Effector CD8-positive, alpha-beta T cell (primary cell): ENCODE results near the gene GALNT9.

ENCODE experiments used
- DNase-seq: peaks from one replicate; lab custom pipeline; 2025; lab: John Stamatoyannopoulos, UW

Gene GALNT9

DNA sequence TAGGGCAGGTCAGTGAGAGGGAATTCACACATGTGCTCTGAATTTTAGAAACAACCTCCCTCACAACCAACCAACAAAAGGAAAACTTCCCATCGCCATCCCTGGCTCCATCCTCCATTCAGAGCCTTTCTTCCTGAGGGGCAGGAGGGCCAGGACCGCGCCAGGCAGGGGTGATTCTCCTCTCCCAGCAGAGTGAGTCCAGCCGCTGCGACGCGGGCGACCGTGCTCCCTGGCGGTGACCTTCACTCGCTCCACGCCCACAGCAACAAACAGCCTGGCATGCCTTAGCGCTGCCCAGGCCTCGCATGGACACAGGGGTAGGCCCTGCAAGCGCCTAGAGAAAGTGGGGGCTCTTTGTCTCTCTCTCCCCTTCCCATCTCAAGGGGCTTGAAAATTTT is 3.7 kb downstream of the GALNT9 start:
- DNase-seq = no peak

GRCh38 chr12:132324841-132325732 is 4.3 kb downstream of the GALNT9 start:
- DNase-seq = no peak

DNA sequence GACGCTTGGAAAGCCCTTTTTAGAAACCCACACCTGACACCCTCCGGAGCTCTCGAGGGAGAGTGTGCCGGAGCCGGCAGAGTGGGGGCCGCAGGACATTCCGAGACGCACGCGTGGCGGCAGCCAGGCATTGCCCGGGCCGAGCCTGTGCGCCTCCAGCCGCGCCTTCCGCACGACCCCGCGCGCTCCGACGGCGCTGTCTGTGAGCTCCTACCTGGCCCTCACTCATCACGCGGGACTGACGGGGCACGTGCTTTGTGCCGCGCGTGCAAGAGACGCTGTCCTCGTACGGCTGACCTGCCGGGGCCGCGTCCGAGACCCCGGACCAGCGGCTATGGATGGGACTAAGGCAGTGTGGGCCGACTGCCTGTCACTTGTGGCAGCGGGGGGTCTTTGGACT is 5.2 kb downstream of the GALNT9 start:
- no peak for DNase-seq

DNA sequence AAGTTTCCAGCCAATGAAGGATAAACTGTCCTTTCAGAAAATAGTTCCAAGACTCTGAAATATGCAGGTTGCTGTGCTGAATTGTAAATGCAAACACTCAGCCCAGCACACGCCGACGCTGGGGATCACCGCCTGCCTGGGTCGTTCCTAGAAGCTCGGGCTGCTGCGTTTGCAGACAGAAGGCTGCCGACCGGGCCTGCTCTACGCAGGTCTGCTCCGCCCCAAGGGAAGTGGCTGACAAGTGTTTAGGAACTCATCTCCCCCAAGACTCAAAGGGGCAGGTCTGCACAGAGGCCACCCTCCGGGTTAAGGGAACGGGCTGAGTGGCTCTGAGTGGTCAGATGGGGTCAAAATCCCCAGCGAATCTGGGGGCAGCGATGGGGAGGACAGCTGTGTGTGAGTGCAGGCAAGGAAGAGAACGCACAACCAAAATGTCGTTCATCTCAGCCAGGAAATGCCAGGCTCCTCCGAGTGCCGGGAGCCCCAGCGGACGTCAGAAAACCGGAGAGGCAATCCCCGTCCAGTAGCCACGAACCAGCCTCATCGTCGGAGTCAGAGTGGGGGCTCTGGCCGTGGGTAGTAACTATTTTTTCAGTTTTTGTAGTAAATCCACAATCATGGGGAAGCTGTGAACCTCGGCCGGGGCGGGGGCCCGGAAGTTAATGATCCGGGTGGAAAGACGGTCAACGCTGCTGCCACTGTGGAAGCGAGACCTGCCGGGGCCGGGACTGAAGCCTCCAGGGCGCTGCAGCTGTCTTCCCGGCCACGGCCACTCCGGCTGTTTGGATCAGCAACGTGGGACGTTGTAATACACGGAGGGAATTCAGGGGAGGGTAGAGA is 6.0 kb downstream of the GALNT9 start:
- no peak for DNase-seq

- no peak for DNase-seq
Observed at GRCh38 chr12:132322206-132323132, 6.9 kb downstream of the GALNT9 start.

DNA sequence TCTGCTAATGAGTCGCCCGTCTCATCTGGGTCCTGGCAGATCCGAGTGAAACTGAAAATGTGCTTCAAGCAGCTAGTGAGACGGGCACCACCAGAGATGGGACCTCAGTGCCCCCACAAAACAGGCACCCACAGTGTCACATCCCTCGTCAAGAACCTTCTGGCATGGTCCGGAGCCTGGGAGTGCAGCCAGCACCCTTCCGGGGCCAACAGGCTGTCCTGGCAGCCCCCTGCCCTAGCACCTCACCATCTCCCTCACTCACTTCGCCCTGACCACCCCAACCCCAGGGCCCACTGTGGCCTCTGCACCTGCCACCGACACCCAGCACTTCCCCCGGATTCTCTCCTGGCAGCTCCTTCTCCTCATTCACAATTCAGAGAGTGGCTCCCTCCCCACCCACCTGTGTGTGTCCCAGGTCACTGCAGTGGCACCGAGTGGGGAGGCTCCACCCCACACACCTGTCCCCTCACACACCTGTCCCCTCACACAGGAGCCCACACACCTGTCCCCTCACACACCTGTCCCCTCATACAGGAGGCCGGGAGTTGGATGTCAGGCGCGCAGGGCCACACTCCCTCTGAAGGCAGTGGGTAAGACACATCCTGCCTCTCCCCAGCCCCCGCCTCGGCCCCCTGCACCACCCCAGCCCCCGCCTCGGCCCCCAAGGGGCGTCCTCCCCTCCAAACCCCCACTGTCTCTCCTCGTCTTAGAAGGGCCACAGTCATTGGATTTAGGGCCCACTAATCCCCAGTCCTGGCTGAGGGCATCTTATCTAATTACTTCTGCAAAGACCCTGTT is 7.9 kb downstream of the GALNT9 start:
- no peak for DNase-seq

DNA sequence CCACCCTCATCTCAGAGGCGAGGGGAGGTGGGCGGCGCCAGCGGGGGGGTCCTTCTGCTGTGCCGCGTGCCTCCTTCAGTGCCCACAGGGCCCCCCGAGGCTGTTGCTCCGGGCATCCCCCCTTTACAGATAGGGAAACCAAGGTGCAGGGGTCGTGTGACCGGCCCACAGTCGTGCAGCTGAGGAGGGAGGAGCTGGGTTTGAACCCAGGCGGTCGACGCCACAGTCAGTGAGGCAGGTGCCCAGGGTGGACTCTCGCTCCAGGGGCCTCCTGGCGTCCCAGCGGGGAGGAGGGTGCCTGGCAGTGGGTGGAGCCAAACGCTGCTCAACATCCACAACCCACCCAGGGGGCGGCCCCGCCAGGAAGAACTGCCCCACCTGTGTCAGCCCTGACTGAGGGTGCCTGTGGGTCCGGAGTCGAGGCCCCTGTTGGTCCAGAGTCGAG is 8.6 kb downstream of the GALNT9 start:
- DNase-seq = no peak

- no peak for DNase-seq
Observed at GRCh38 chr12:132319991-132320570, 9.3 kb downstream of the GALNT9 start.

DNA sequence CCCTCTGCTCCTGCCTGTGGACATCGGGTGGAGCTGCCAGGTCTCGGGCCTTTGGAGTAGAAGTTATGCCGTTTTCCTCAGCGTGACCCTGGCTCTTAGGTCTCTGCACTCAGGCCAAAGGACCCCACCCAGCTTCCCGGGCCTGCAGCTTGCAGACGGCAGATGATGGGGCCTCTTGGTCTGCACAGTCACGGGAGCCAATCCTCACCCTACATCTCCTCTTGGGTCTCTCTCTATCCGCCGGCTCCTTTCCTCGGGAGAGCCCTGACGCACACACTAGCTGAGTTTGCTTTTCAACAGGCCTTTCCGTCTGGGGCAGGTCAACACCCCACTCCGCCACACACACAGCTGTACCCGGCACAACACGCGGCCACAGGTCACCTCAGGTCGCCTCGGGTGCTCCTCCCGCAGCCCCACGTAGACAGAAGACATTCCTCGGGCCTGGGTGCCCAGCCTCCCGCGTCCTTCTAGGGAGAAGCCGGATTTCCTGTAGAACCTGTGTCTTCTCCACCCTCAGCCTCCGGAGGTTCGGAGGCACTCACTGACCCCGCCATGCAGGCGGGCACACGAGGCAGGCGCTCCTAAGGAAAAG is 9.9 kb downstream of the GALNT9 start:
- DNase-seq = no peak

DNA sequence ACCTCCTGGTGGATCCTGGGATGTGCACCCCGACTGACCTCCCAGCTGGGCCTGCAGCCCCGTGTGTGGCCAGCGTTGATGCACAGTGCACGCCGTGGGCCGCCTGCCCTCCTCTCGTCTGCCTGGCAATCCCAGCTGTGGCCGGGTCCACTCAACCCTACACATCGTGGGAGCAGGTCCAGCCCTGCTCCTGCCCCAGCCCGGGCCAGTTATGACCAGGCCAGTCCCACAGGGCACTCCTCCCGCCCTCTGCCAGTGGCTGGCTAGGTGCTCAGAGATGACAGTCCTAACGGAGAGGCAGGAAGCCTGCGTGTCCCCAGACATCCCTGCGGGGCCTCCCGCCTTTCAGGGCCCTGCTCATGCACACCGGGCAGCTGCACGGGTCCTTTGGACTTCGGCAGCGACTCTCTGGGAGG is 10.8 kb downstream of the GALNT9 start:
- no peak for DNase-seq

DNA sequence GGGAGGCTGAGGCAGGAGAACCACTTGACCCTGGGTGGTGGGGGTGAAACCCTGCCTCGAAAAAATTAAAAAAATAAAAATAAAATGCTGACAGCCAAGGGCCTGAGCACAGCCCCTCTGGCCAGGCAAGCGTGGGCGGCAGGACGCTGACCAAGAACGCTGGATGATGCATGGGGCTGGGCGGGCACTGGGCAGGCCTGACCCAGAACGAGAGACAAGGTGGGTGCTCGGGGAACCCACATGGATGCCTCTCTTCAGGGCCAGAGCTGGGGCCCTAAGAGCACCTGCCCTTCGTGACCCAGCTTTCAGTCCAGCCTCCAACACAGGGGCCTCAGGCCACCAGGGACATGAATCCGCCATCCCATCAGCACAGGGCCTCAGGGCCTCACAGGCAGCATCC is 11.3 kb downstream of the GALNT9 start:
- DNase-seq = no peak

DNA sequence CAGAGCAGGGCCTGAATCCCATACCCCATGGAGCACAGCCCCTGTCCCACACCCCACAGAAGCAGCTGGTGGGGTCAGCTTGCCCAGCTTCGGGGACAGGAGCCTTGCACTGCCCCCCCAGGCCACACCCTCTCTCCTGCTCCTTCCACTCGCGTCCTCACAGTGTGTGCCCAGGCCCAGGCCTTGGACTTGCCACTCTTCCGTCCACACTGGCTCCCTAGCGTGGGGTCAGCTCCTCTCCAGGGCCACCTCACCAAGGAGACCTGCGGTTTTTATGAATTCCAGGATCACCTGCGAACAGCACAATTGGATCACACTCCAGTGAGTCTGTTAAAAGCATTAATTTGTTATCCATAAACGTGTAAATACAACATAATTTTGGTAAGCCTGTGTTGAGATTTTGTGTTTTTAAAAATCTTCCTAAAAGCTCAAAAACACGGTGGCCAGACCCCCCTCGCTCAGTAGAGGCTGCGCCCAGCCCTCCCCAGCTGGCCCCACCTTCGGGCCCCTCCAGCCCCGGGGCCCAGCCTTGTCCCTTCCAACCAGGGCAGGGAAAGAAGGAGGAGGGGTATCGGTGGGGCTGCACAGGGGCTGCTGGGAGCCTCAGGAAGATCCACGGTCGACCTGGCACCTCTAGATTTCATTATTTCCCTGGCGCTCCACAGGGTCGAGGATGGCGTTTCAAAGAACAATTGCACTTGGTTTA is 12.0 kb downstream of the GALNT9 start:
- DNase-seq = no peak

- DNase-seq = no peak
Observed at GRCh38 chr12:132316497-132317232, 12.7 kb downstream of the GALNT9 start.

GRCh38 chr12:132315951-132316350 is 13.4 kb downstream of the GALNT9 start:
- no peak for DNase-seq

DNA sequence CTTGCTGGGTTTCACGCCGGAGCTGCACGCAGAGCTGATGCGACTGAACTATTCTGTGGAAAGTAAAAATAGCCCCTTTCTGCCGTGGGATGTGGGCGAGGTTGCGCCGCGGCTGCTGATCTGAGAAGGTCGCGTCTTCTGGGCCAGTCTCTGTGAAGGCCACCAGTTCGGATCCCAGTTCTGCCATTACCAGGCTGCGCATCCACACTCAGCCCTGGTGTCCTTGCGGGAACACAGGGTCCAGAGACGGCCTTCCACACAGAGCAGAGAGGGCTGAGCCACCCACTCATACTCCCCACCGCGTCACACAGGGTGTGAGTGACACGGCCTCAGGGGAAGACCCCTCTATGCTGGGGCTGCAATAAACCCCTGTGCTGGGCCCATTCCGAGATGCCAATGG is 13.9 kb downstream of the GALNT9 start:
- no peak for DNase-seq

DNA sequence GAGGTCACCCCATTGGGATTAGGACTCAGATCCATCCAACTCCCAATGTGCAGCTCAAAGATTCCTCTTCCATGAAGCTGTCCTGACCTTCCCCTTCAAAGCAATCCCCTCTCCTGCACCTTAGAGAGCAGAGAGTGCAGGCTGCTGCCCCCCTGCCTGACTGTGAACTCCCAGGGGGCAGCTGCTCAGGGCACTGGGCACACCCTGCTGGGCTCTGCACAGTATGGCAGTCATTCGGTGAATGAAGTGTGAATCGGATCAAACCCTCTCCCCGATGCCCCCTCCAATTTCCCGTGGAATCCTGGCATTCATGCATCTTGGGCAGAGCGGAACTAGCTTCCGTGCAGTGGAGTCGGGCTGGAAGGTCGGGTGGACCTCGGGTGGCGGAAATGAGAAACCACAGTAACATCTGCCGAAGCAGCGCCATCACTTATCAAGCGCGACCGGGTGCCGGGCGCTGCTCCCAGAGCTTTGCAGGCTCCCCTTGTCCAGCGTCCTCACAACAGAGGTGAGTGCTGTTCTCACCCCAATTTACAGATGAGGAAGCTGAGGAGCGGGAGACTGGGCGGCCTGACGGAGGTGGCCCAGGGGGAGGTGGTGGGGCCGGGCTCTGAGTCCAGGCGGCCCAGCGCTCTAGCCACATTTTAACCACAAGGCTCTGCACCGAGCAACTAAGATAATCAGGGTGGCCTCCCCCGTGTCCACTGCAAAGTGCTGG is 14.7 kb downstream of the GALNT9 start:
- DNase-seq = no peak

DNA sequence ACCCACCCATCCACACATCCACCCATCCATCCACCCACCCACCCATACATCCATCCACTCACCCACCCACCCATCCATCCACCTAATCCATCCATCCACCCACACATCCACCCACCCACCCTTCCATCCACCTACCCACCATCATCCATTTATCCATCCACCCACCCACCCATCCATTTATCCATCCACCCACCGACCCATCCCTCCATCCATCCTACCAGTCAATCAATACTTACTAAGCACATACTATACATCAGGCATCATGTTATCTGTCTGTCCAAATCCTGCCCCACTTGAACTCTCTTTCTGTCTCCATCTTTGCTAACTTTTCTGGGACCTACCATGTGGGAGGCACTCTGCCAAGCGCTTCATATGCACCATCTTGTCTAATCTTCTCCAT is 15.4 kb downstream of the GALNT9 start:
- DNase-seq = no peak

DNA sequence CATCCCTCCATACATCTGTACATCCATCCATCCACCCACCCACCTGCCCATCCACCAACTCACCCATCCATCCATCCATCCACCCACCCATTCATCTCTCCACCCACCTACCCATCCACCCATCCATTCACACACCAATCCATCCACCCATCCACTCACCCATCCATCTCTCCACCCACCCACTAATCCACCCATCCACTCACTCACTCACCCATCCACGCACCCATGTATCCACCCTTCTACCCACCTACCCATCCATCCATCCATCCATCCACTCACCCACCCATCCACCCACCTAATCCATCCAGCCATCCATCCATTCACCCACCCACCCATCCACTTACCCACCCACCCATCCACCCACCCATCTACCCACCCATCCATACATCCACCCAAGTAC is 16.2 kb downstream of the GALNT9 start:
- DNase-seq = no peak
